HCT116 (cell line): Measurements from ENCODE around the gene TARBP1. TPM values are rescaled to one million over a fixed set of nuclear protein-coding genes. Genes with fewer than 3 reads are reported as not detected.

Source experiments
- ATAC-seq: fragments of 200-7000 bp; cut with Tn5 transposase; 2 replicates; pipeline ENCODE4 v1.9.1; 2020; ENCODE audit warnings: mild to moderate bottlenecking, moderate library complexity
- BruUV-seq: library from RNA; stranded (reverse); fragments of 400-500 nt; replicated peaks from 2 replicates; lab custom pipeline; 2021; lab: Mats Ljungman, UMichigan
- CTCF ChIA-PET: fragments of 300-600 bp; sonication (Branson Sonifier 250); formaldehyde crosslinking; loops from one replicate; lab custom pipeline; 2021; ENCODE audit warnings: antibody characterized with exemption; lab: Charles Lee
- POLR2A ChIA-PET: fragments of 300-600, 350-600 bp; sonication (Branson Sonifier 250); formaldehyde crosslinking; loops from one replicate; lab custom pipeline; 2021; ENCODE audit warnings: antibody characterized with exemption; lab: Charles Lee
- RAD21 ChIA-PET, 2 experiments: fragments of 300-600 bp; sonication (Branson Sonifier 250); formaldehyde crosslinking; loops; one replicate each; lab custom pipeline; 2023; ENCODE audit warnings: low total read pairs in 2 of 2; ENCODE audit not compliant: uncharacterized antibody in 2 of 2, unreplicated experiment in 2 of 2, low non-redundant PET in 1 of 2; lab: Charles Lee
- DNase-seq: peaks from one replicate; pipeline ENCODE4 v3.0.0-alpha.2; 2010; ENCODE audit warnings: low read depth, low spot score
- H2AFZ ChIP-seq: fragments of 200-600 bp; shearing (Covaris generic), sonication (generic); 2 replicates; pipeline ENCODE4 v1.6.1; 2017; ENCODE audit warnings: low read depth, mixed run types, mixed read lengths, antibody characterized with exemption, low read length; ENCODE audit not compliant: poor library complexity, severe bottlenecking
- H3K27ac ChIP-seq: 2 replicates; pipeline ENCODE4 v1.5.1; 2012; ENCODE audit warnings: low read depth, low read length
- H3K27me3 ChIP-seq: fragments of 200-600 bp; sonication (generic); 2 replicates; pipeline ENCODE4 v1.6.1; 2016; ENCODE audit warnings: mixed run types, low read length, mixed read lengths; ENCODE audit not compliant: insufficient read depth
- H3K36me3 ChIP-seq, 2 experiments: fragments of 200-500 bp in 1 of 2; fragments of 200-600 bp in 1 of 2; sonication (Bioruptor generic) in 1 of 2; sonication (generic) in 1 of 2; 2 replicates each; pipeline versions ENCODE4 v1.5.1 to v1.6.1; 2014 to 2016; ENCODE audit warnings: low read length in 2 of 2, inconsistent platforms in 1 of 2, mixed read lengths in 1 of 2, mixed run types in 1 of 2; ENCODE audit not compliant: insufficient read depth in 2 of 2, control insufficient read depth in 1 of 2
- H3K4me1 ChIP-seq, 2 experiments: fragments of 200-600 bp in 1 of 2; sonication (generic) in 1 of 2; 2 replicates each; pipeline versions ENCODE4 v1.5.1 to v1.6.1; 2012 to 2017; ENCODE audit warnings: low read length in 2 of 2, inconsistent platforms in 1 of 2, mild to moderate bottlenecking in 1 of 2, mixed read lengths in 1 of 2, mixed run types in 1 of 2, moderate library complexity in 1 of 2; ENCODE audit not compliant: insufficient read depth in 2 of 2, control insufficient read depth in 1 of 2
- H3K4me2 ChIP-seq: fragments of 200-600 bp; sonication (generic); 2 replicates; pipeline ENCODE4 v1.6.1; 2017; ENCODE audit warnings: mixed run types, low read length, mixed read lengths
- H3K4me3 ChIP-seq, 2 experiments: fragments of 200-600 bp in 1 of 2; sonication (generic) in 1 of 2; replicated peaks in 1 of 2; 2 replicates each; pipeline ENCODE4 v1.5.1; 2011 to 2016; ENCODE audit warnings: low read length in 2 of 2, control low read depth in 1 of 2, low read depth in 1 of 2, mild to moderate bottlenecking in 1 of 2, mixed read lengths in 1 of 2, mixed run types in 1 of 2
- H3K79me2 ChIP-seq: fragments of 200-600 bp; sonication (generic); 2 replicates; pipeline ENCODE4 v1.6.1; 2017; ENCODE audit warnings: mild to moderate bottlenecking, mixed run types, low read length, moderate library complexity, mixed read lengths; ENCODE audit not compliant: insufficient read depth
- H3K9ac ChIP-seq: fragments of 200-600 bp; sonication (generic); 2 replicates; pipeline ENCODE4 v1.6.1; 2016; ENCODE audit warnings: low read length, mixed read lengths
- H3K9me2 ChIP-seq: fragments of 200-600 bp; sonication (generic), shearing (Covaris generic); 2 replicates; pipeline ENCODE4 v1.6.1; 2017; ENCODE audit warnings: mixed run types, mild to moderate bottlenecking, moderate library complexity; ENCODE audit not compliant: insufficient read depth
- H3K9me3 ChIP-seq, 2 experiments: fragments of 200-500 bp in 1 of 2; fragments of 200-600 bp in 1 of 2; sonication (Bioruptor generic) in 1 of 2; sonication (generic) in 1 of 2; 2 replicates each; pipeline ENCODE4 v1.6.1; 2014 to 2017; ENCODE audit warnings: low read length in 2 of 2, mixed read lengths in 2 of 2, inconsistent platforms in 1 of 2, low read depth in 1 of 2, mild to moderate bottlenecking in 1 of 2, mixed run types in 1 of 2, moderate library complexity in 1 of 2; ENCODE audit not compliant: control insufficient read depth in 1 of 2, insufficient read depth in 1 of 2
- H4K20me1 ChIP-seq: fragments of 200-600 bp; sonication (generic), shearing (Covaris generic); 2 replicates; pipeline ENCODE4 v1.6.1; 2017; ENCODE audit warnings: mixed run types, mild to moderate bottlenecking, moderate library complexity; ENCODE audit not compliant: insufficient read depth
- CBX3 ChIP-seq: IDR thresholded peaks from 2 replicates; pipeline ENCODE4 v1.6.1; 2012; ENCODE audit warnings: low read depth
- EGR1 ChIP-seq: IDR thresholded peaks from 2 replicates; pipeline ENCODE4 v1.6.1; 2012; ENCODE audit warnings: low read depth
- ELF1 ChIP-seq: IDR thresholded peaks from 2 replicates; pipeline ENCODE4 v1.6.1; 2012; ENCODE audit warnings: low read depth, borderline replicate concordance
- EZH2 ChIP-seq: fragments of 200-600 bp; sonication (generic); IDR thresholded peaks from 2 replicates; pipeline ENCODE4 v1.6.1; 2017; ENCODE audit warnings: antibody characterized with exemption, mixed run types
- MAX ChIP-seq: IDR thresholded peaks from 2 replicates; pipeline ENCODE4 v1.6.1; 2012
- POLR2A ChIP-seq: IDR thresholded peaks from 2 replicates; pipeline ENCODE4 v1.7.0; 2011; ENCODE audit warnings: borderline replicate concordance; ENCODE audit not compliant: insufficient read depth, insufficient read length; ENCODE audit errors: extremely low read depth
- RAD21 ChIP-seq: IDR thresholded peaks from 2 replicates; pipeline ENCODE4 v1.6.1; 2012; ENCODE audit warnings: low read depth, mild to moderate bottlenecking
- SRF ChIP-seq: IDR thresholded peaks from 2 replicates; pipeline ENCODE4 v1.6.1; 2012; ENCODE audit warnings: low read depth
- ZNF274 ChIP-seq: fragments of 200-500 bp; sonication (Bioruptor generic); IDR thresholded peaks from 2 replicates; pipeline ENCODE4 v1.6.1; 2014; ENCODE audit warnings: mild to moderate bottlenecking, low read depth, low read length, inconsistent platforms
- intact Hi-C: fragments of 100-400 bp; cut with micrococcal nuclease; formaldehyde crosslinking; loops from 2 replicates; pipeline ENCODE4 v1.10.0; 2022
- total RNA-seq: library from RNA; stranded (reverse); gene quantifications from one replicate; pipeline ENCODE4 v1.2.1, GENCODE V29; 2021; ENCODE audit not compliant: unreplicated experiment
- TF ChIP-seq, protein P1 (sequence below), 3 experiments: fragments of 200-600 bp in 1 of 3; sonication (generic) in 1 of 3; IDR thresholded peaks in 2 of 3; conservative IDR thresholded peaks in 1 of 3; 2 replicates each; pipeline ENCODE4 v1.5.1; 2012 to 2017; ENCODE audit warnings: low read depth in 2 of 3, low read length in 2 of 3, antibody characterized with exemption in 1 of 3, borderline replicate concordance in 1 of 3, control low read depth in 1 of 3, mild to moderate bottlenecking in 1 of 3, mixed read lengths in 1 of 3, mixed run types in 1 of 3, moderate library complexity in 1 of 3; ENCODE audit not compliant: insufficient read depth in 1 of 3
- TF ChIP-seq, protein P2 (sequence below): IDR thresholded peaks from 2 replicates; pipeline ENCODE4 v1.6.1; 2012

Gene TARBP1
- total RNA-seq, 1 experiment from 2014 or later: 17.2 TPM

DNA sequence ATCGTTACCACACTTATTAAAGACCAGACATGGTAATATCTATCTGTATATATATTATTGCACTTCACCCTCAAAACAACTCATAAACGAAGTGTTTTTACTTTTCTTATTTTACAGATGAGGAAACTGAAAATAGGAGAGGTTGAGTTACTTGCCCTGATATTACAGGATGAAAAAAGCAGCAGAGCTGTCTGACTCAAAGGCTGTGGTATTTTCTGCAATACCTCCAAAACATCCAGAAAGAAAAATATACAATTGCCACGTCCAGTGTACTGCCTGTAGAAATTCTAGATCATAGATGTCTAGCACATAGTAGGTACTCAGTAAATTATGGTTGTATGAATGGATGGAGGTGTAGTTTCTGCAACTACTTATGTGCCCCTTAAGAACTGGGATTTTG, 5.2 kb upstream of the TARBP1 start:
- Histone ChIP-seq H3K36me3 (no peaks in the 10 kb centered on the region), H3K4me3 (no peak overlapping the region), H3K27ac (no peak overlapping the region), H2AFZ (no peak overlapping the region), H3K4me1 (peaks cover 2 to 4% of the 10 kb centered on the region in 2 experiments; a peak in 3 of 4 replicates), H4K20me1 (no peaks in the 10 kb centered on the region), H3K4me2 (no peak overlapping the region), H3K9ac (no peak overlapping the region), H3K9me2 (no peaks in the 10 kb centered on the region), H3K27me3 (peaks cover 13% of the 10 kb centered on the region), H3K9me3 (no peaks in the 10 kb centered on the region), H3K79me2 (no peaks in the 10 kb centered on the region)
- ATAC-seq (no peak), DNase-seq (no peak)
- ChIA-PET CTCF (no interaction called here), RAD21 (interaction anchor here in 1 of 2 experiments (0.7 kb wide), 2 partner anchors 352 to 775 kb away, joined by 3 read pairs; no protein-coding TSS in a partner anchor), POLR2A (no interaction called here)
- no TSS peak for BruUV-seq
- intact Hi-C loops: loop anchor here (10.0 kb wide), 1 partner anchor 369 kb away; no protein-coding TSS in a partner anchor
- TF ChIP-seq ZNF274: no peak
- TF ChIP-seq MAX: no peak
- TF ChIP-seq POLR2A: no peak
- TF ChIP-seq RAD21: no peak
- TF ChIP-seq, protein P1, sequence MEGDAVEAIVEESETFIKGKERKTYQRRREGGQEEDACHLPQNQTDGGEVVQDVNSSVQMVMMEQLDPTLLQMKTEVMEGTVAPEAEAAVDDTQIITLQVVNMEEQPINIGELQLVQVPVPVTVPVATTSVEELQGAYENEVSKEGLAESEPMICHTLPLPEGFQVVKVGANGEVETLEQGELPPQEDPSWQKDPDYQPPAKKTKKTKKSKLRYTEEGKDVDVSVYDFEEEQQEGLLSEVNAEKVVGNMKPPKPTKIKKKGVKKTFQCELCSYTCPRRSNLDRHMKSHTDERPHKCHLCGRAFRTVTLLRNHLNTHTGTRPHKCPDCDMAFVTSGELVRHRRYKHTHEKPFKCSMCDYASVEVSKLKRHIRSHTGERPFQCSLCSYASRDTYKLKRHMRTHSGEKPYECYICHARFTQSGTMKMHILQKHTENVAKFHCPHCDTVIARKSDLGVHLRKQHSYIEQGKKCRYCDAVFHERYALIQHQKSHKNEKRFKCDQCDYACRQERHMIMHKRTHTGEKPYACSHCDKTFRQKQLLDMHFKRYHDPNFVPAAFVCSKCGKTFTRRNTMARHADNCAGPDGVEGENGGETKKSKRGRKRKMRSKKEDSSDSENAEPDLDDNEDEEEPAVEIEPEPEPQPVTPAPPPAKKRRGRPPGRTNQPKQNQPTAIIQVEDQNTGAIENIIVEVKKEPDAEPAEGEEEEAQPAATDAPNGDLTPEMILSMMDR (IDR thresholded peaks at IDR 0.05 in 2 of 3, conservative IDR thresholded peaks at IDR 0.05 in 1 of 3; ENCODE audit: borderline replicate concordance in 1 of 3, insufficient read depth in 1 of 3, low read depth in 2 of 3, low read length in 2 of 3): no peak
- no peak for TF ChIP-seq CBX3
- no peak for TF ChIP-seq SRF
- TF ChIP-seq, protein P2, sequence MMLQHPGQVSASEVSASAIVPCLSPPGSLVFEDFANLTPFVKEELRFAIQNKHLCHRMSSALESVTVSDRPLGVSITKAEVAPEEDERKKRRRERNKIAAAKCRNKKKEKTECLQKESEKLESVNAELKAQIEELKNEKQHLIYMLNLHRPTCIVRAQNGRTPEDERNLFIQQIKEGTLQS: no peak
- no peak for TF ChIP-seq EGR1
- no peak for TF ChIP-seq ELF1
- TF ChIP-seq EZH2: no peak
